HG03460 (cell line): Measurements from ENCODE around the gene REG3G.

Source experiments
- ATAC-seq: cut with Tn5 transposase; IDR thresholded peaks from one replicate; pipeline ENCODE4 v1.9.1; 2021; ENCODE audit not compliant: unreplicated experiment

The REG3G gene

DNA sequence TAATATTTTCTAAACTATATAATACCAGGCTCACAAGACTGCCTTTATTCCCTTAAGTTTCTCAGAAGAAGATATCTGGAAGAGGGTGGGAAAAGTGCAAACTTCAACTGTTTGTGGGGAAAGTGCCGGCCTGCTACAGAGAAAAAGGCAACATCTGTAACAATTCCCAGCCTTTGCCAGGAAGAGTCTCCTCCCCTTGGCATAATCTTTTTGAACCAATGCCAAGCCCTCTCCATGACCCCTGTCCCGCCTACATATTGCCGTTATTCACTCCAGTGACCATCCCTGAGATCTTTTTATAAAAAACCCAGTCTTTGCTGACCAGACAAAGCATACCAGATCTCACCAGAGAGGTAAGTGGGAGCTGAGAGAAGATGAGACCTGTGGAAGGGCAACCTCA lies at the start of gene REG3G:
Gene REG3G (plus strand): TSS at position 282 of the 400 bp plus-strand sequence. CDS start 392 bp downstream, outside the sequence.
- ATAC-seq: no peak

GRCh38 chr2:78977661-78978145 lies 47.8 kb upstream of the REG3G start:
- peak; percentile 95 for ATAC-seq

DNA sequence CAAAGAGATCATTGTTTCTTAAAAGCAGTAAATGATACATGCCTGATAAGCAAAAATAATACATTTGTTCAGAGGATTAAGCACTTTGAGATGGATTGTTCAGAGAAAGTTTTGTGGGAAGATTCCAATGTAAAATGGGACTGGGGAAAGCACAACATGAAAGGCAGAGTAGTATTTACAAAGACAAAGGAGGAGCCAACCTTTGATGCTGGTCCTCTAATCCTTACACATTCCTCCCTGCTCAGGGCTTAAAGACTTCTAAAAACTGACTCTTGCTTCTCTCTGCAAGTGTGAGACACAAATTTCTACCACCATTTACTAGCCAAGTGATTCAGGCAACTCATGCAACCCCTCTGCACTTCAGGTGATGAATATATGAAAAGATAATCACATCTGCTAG lies 47.2 kb upstream of the REG3G start:
- ATAC-seq: no peak

GRCh38 chr2:78979380-78980151 lies 45.9 kb upstream of the REG3G start:
- no peak for ATAC-seq

DNA sequence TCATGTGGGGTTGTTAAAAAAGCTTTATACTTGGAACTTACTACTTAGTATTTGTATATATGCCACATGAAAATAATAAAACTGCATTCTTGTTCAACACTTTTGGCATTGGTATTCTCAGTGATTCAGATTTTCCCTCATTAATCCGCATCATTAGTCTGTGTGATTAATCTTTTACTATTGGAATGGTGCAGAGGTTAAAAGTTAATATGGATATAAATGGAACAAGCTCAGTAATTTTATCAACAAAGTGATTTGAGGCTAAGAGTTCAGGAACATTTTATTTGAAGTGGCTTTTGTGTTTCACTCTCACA lies 45.4 kb upstream of the REG3G start:
- ATAC-seq: no peak

DNA sequence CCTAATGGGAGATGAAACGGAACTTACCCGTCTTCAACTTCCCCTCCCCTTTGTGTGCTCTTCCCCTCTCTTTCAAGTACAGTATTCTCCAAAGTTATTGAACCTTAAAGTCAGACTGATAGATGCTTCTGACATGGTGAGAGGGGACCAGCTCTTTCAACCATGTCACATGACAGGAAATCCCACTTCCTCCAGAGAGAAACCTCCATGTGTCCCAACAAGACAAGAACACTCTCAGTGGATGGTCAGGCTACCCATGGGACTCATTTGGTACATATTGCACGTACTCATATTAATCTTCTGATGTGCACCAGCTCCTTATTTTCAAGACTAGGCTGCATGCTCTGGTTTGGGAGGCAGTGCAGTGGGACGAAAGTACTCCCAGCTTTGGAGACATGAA lies 44.6 kb upstream of the REG3G start:
- ATAC-seq: no peak

DNA sequence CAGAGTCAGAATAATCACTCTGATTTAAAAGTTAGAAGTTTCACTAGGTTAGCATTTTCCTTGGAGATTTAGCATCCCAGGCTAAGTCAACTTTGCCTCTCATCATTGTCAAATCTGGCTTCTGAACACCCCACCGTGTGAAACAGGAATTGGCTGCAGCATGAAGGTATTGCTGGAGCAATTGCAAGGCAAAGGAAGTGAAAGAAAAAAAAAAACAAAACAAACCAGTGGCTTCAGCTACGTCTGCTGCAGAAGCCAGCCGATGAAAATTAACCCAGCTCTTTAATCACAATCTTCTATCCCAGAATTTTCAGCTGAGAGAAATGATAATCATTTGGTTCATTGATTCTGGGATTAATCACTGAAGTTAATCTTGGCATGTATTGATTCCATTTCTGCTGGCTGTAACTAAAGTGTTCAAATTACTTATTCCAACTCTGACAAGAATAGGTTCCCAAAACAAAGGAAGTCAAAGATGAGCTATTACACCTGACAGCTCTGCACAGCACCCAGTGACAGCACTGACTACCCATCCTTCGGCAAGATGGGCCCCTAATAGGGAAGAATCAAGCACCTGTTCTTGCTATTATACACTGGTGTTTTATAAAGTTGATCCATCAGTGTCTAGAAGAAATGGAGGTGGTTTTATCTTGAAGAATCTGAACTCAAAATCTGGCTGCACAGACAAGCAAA lies 42.7 kb upstream of the REG3G start:
- ATAC-seq: no peak

GRCh38 chr2:78984386-78984785 lies 41.1 kb upstream of the REG3G start:
- ATAC-seq: no peak

GRCh38 chr2:78985558-78985957 lies 39.9 kb upstream of the REG3G start:
- ATAC-seq: no peak

DNA sequence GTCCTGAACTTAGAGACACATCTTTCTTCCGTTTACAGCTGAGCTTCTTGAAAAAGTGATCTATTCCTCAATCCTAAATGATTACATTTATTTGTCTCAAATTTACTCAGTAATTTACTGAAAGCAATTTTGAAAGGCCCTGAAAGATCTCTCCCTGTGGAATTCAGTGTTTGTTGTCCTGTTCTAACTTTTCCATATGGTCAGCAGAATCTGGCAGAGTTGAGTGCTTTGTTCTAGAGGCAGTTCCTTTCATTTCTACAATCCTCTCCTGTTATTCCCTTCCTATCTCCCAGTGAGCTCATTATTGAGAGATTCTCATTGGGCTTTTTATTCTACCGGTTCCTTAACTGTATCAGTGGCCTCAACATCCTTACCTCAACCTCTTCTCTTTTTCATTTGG lies 36.5 kb upstream of the REG3G start:
- ATAC-seq: no peak

DNA sequence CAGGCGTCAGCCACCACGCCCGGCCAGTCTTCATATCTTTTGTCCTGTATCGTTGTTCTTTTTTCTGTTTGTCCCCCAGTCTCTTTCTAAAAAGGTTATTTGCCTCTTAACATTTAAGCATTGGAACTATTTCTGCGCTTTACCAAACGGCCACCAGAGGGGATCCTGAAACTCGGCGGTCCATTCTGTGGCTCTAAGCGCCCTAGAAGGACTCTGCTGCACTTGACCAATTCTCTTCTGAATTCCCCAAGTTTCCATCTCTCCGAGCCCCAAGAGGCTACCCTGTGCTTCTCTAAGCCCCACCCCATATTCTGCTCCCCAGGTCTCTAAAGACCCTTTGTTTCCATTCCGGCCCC lies 33.1 kb upstream of the REG3G start:
- ATAC-seq: no peak

DNA sequence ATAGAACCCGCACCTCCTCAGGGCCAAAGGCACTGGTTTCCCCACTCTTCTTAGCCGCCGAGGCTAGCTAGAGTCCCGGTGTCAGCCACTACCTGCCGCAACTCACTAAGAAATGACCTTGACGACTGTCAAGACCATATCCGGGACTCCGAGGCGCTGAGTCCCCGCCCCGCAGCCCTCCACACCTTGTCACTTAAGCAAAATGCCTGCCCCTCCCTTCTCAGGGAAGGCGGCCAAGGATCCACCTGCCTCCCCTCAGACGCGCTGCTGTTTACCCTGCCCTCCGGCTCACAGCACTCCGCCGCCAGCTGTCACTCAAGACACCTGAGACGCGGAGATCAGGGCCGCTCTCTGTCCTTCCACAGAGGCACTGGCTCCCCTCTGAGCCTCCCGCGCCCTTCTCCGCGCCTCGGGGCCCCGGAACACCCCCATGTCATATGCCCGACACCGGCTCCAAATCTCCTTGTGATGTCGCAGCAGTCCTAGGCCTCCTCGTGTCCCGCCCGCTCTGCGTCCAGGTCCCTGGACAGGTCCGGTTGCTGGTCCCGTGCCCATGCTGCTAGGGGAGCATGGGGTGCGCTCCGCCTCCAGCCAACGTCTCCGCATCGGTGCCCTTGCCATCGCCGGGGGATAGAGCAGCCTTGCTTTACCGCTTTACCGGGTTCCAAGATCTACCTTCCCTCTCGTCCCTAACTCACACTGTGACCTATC lies 32.5 kb upstream of the REG3G start:
- no peak for ATAC-seq

- no peak for ATAC-seq
Measured at GRCh38 chr2:78993518-78994148, 31.9 kb upstream of the REG3G start.

DNA sequence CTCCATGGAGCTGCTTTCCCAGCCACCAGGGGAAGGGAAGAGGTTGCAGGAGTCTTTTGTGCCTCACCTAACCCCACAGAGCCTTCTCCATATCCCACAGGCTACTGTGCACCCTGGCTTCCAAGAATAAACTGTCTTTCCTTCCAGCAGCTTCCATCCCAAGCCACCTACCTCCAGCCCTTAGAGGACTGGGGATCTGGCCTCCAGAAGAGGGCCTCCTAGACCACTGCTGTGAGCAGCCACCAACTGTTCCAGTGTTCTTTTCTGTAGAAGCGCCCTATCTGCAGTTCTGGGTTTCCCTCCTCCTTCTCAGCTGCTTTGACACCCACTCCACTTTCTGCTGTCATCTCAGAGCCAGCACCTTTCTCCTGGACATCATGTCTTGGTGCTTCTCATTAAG lies 30.7 kb upstream of the REG3G start:
- ATAC-seq: no peak

DNA sequence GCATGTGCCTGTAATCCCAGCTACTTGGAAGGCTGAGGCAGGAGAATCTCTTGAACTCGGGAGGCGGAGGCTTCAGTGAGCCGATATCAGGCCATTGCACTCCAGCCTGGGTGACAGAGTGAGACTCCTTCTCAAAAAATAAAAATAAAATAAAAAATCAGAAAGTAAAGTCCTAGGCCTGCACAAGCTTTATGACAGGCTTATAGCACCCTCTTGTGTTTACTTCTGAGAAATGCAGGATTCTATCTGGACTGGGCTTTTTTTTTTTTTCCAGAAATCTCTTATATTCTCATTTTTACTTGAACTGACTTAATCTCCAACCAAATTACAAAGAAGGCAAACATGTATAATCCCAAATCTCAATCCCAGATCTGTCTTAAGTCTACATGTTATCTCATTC lies 26.1 kb upstream of the REG3G start:
- ATAC-seq: no peak

DNA sequence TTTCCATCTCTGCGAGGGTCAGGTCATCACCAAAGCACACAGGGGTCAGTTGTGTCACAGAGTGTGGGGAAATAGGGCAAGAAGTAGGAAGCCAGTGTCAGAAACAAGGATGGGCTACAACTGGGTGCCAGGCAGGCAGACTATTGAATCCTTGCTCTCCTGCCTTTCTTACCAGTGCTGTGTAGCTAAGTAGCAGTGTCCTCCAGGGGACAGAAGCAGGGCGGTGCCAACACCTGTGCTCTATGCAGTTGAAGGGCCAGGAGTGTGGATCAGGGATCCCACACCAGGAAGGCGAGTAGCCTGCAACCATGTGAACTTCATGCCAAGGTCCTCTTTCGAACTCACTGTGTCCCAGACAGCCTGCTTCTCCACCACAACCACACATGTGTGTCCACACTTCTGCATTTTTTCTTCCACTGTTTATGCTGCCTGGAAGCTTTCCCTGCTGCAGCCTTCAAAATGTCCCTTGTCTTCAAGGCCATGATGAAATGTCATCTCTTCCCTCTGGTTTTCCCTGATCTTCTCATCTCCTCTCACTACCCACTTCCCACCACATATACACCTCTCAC lies 25.4 kb upstream of the REG3G start:
- ATAC-seq: no peak

DNA sequence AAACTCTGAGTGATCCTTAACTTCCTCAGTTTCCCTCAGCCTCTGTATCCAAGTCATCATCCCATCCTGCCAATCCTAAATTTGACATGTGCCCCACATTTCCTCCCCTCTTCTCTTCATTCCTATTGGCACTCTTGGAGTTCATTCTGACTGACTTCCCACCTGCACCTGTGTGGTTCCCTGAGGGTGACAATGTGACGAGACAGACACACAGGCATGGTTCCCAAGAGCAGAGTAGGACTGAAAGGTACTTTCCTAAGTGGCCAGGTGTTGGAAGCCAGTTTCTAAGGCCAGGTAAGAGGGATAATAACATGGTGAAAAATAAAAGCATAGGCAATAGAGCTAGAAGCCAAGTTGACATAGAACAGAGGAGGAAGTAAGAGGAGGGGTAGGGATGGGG lies 24.2 kb upstream of the REG3G start:
- no peak for ATAC-seq

- no peak for ATAC-seq
Measured at GRCh38 chr2:79004680-79005079, 20.8 kb upstream of the REG3G start.

GRCh38 chr2:79005216-79005615 lies 20.3 kb upstream of the REG3G start:
- no peak for ATAC-seq

GRCh38 chr2:79009388-79009787 lies 16.1 kb upstream of the REG3G start:
- no peak for ATAC-seq

GRCh38 chr2:79011496-79011895 lies 14.0 kb upstream of the REG3G start:
- ATAC-seq: no peak
